Activated CD8-positive, alpha-beta memory T cell treated with anti-CD3 and anti-CD28 coated beads, Interleukin-2, amount 50 U/mL, for 24 hours (primary cell): ENCODE data around the gene KCNK4.

Experiments
- DNase-seq: peaks from one replicate; pipeline ENCODE4 v3.0.0-alpha.2; 2020; ENCODE audit errors: extremely low read depth

Gene KCNK4

DNA sequence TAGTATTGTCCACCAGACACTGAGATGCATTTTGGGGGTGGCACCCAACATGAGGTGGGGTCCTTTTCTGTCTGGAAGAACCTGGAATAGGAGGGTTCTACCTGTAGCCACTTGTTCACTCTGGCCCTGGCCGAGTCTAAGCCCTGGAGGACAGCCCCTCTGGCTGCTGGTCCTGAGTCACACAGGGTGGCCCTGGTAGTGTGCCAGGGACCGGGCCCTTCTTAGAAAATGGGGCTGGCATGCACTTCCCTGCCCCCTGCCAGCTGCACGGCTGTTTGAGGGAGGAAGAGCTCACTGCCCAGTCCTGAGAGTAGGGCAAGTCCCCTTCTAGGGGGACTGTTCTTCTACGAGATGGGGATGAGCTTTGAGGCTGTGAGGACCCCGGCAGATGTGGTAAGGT lies 37.6 kb upstream of the KCNK4 start:
- DNase-seq: no peak

DNA sequence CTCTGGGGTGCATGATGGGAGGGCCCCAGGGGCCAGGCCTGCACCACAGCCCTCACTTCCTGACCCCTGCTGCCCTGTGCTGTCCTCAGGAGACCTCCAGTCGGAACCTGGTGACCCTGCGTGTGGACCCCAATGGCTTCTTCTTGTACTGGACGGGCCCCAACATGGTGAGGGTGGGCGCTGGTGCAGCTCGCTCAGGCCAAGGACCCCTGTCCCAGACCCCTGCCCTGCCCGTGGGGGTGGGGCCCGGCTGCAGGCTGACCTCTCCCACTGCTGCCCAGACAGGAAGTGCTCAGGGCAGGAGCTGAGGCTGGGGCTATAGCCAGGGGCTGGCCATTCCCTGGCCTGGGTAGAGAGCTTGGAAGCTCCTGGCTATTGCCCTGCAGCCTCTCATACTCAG lies 36.8 kb upstream of the KCNK4 start:
- no peak for DNase-seq

DNA sequence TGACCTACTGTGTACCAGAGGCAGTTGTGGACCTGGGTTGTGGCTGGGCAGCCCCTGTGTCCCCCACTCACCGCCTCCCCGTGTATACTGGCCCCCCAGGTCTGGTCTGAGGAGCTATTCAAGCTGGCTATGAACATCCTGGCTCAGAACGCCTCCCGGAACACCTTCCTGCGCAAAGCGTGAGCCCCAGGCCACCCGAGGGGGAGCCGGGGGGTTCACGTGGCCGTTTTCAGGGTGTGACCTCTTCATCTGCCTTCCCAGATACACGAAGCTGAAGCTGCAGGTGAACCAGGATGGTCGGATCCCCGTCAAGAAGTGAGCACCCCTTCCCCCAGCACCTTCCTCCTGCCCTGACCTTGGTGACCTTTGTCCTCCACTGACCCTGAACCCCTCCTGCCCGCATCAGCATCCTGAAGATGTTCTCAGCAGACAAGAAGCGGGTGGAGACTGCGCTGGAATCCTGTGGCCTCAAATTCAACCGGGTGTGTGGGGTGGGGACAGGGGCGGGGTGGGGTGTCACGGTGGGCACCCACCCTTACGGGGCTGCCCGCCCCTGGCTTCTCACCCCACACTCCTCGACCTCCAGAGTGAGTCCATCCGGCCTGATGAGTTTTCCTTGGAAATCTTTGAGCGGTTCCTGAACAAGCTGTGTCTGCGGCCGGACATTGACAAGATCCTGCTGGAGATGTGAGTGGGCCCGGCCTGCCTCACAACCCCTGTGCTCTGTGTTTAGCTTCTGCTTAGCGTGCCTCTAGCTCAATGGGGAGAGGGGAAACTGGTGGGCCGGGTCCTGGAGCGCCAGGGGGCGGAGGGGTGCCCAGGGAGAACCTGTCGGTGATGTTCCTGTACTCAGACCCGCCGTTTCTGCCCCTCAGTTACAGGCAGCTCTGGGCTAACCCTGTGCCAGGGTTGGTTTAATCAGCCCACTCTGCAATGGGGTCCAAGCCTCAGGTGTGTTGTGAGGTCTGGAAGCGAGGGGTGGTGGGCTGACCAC lies 35.7 kb upstream of the KCNK4 start:
- DNase-seq: no peak

DNA sequence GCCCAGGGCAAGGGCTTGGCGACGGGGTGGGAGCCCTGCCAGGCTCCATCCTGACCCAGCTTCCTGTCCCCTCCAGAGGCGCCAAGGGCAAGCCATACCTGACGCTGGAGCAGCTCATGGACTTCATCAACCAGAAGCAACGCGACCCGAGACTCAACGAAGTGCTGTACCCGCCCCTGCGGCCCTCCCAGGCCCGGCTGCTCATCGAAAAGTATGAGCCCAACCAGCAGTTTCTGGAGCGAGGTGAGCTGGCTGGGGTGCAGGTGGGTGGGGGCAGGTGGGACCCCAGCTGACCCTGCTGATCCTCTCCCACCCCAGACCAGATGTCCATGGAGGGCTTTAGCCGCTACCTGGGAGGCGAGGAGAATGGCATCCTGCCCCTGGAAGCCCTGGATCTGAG lies 34.8 kb upstream of the KCNK4 start:
- no peak for DNase-seq

DNA sequence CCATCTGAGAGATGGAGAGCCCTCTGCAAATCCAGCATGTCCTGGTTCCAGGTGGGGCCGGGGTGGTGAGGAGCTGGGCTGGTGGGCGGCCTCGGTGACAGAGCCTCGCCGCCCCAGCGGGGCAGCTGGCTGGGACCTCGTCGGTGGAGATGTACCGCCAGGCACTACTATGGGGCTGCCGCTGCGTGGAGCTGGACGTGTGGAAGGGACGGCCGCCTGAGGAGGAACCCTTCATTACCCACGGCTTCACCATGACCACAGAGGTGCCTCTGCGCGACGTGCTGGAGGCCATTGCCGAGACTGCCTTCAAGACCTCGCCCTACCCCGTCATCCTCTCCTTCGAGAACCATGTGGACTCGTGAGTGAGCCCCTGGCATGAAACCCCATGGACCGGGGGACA lies 32.7 kb upstream of the KCNK4 start:
- no peak for DNase-seq

DNA sequence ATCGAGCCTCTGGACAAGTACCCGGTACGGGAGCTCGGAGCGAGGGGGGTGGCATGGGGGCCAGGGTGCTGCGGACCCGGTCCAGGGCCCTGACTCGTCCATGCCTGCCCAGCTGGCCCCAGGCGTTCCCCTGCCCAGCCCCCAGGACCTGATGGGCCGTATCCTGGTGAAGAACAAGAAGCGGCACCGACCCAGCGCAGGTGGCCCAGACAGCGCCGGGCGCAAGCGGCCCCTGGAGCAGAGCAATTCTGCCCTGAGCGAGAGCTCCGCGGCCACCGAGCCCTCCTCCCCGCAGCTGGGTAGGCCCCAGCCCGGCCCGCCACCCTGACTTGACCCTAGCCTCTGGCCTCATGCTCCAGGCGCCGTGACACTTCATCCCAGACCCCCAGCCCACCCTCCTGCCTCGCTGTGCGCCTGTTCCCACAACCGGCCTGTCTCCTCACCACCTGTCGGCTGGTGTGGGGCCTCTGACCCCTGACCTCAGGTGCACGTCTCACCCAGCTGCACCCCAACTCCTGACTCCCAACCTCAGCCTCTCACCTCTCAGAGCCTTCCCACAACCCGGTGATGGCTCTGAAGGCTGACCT lies 32.1 kb upstream of the KCNK4 start:
- no peak for DNase-seq

GRCh38 chr11:64259533-64260067 lies 31.5 kb upstream of the KCNK4 start:
- DNase-seq: no peak

DNA sequence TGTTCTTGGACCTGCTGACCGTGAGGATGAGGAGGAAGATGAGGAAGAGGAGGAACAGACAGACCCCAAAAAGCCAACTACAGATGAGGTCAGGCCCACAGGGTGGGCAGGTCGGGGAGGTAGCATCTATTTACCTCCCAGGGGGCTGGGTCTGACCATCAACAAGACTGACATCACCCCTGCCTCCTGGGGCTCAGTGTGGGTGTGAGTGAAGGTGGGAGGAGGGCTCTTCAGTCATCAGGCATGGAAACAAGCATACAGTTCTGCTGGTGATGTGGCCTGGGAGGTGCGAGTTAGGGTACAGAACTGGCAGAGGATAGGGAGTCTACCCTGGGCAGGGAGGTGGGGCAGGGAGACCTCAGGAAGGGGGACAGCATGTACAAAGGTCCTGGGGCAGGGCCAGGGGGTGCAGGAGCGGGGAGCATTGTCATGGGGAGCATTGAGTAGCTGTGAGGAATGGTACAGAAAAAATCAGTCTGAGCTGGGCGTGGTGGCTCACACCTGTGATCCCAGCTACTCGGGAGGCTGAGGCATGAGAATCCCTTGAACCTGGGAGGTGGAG lies 30.9 kb upstream of the KCNK4 start:
- no peak for DNase-seq

DNA sequence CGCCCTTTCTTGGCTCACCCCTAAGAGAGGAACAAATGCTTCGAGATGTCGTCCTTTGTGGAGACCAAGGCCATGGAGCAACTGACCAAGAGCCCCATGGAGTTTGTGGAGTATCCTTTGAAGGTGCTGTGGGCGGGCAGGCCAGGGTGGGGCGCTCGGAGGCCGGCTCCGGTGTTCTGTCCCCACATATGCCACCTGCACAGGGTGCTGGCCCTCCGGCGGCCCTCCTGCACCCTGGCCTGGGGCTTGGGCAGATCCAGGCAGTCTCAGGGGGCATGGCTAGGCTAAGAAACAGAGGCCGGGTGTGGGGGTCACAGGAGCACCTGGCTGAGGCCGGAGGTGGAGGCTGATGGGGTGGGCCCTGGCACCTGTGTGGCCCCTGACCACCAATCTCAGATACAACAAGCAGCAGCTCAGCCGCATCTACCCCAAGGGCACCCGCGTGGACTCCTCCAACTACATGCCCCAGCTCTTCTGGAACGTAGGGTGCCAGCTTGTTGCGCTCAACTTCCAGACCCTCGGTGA lies 29.5 kb upstream of the KCNK4 start:
- no peak for DNase-seq

DNA sequence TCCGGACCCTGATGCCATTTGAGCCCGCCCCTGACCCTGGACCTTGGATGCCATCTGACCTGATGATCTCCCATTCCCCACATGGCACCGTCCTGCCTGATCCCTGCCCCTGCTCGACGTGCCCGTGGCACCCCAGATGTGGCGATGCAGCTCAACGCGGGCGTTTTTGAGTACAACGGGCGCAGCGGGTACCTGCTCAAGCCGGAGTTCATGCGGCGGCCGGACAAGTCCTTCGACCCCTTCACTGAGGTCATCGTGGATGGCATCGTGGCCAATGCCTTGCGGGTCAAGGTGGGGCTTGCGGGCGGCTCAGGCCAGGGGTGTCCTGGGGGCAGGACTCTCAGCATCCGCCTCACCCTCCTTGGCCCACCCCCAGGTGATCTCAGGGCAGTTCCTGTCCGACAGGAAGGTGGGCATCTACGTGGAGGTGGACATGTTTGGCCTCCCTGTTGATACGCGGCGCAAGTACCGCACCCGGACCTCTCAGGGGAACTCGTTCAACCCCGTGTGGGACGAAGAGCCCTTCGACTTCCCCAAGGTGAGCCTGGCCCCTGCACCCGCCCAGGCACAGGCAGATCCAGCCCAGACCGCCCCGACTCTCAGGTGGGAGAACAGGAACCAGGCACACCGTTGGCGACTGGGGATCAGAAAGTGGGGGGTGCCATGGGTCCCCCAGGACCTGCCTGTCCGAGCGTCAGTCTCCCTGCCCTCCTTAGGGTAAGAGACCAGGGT lies 28.7 kb upstream of the KCNK4 start:
- DNase-seq: no peak

- no peak for DNase-seq
Measured at GRCh38 chr11:64263021-64263946, 27.8 kb upstream of the KCNK4 start.

DNA sequence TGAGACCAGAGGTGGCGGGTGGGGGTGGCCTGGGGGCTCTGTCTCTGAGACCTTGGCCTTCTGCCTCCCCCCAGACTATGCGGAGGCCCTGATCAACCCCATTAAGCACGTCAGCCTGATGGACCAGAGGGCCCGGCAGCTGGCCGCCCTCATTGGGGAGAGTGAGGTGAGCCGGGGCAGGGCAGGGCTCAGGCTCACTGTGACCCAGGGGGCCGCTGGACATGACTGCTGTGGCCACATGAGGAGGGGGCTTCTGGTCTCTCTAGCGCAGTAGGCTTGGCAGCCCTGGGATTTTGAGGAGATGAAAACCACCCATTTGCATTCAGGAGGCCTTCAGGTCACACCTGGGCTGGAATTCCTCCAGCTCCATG lies 27.2 kb upstream of the KCNK4 start:
- DNase-seq: no peak

GRCh38 chr11:64264371-64264852 lies 26.7 kb upstream of the KCNK4 start:
- DNase-seq: no peak

DNA sequence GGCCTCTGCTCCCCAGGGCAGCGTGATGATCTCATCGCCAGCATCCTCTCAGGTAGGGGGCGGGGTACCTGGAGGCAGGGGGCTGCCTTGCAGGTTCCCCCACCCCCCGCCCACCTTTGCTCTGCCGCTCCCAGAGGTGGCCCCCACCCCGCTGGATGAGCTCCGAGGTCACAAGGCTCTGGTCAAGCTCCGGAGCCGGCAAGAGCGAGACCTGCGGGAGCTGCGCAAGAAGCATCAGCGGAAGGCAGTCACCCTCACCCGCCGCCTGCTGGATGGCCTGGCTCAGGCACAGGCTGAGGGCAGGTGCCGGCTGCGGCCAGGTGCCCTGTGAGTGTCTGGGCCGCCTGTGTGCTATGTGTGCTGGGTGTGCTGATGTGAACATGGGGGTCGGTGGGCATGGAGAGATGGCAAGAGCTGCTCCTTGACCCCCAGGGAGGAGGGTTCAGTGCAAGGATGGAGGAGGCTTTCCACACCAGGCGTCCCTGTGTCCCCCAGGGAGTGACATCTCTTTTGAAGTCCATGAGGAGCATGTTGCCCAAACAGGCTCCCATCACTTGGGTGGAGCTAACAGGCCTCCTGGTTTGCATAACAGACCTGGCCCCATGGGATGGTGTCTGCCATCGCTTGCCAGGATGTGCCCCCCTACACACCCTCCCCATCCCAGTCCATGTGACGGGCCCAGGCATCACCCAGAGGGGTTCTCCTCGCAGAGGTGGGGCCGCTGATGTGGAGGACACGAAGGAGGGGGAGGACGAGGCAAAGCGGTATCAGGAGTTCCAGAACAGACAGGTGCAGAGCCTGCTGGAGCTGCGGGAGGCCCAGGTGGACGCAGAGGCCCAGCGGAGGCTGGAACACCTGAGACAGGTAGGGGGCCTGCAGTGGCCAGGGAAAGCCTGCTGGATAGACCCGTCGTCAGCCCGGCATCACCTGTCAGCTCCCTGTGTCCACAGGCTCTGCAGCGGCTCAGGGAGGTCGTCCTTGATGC lies 25.6 kb upstream of the KCNK4 start:
- DNase-seq: no peak

DNA sequence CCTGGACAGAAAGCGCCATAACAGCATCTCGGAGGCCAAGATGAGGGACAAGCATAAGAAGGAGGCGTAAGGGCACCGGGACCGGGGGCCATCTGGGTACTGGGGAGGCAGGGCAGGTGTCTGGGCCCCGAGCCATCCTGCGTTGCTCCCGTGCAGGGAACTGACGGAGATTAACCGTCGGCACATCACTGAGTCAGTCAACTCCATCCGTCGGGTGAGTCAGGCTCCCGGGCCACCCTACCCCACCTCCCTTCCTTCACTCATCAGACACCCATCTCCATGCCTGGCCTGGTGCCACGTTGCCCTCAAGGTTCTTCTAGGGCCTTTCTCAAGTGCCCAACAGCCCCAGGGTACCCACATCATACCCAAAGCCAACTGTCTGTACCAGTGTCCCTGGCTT lies 24.8 kb upstream of the KCNK4 start:
- no peak for DNase-seq

- DNase-seq: no peak
Measured at GRCh38 chr11:64267207-64267945, 23.7 kb upstream of the KCNK4 start.

GRCh38 chr11:64268025-64268892 lies 22.8 kb upstream of the KCNK4 start:
- no peak for DNase-seq
